ENCODE measurements around the gene NECAP2.
A peak's percentile ranks its signal among the peaks of the same experiment; 100 is the strongest.
"Not testable (repeated sequence)": the region's sequence is repeated elsewhere in the genome, so short reads cannot be mapped to it uniquely, and the experiment has no call there.

Gene NECAP2

GRCh38 chr1:16462773-16463330 lies 22.3 kb downstream of the NECAP2 start:
- no peak for DNase-seq

- no peak for DNase-seq
Measured at GRCh38 chr1:16464917-16465625, 24.5 kb downstream of the NECAP2 start.

GRCh38 chr1:16468558-16468957 lies 28.0 kb downstream of the NECAP2 start:
- DNase-seq, result no peak

GRCh38 chr1:16474166-16474800 lies 33.8 kb downstream of the NECAP2 start:
- no peak for DNase-seq

- not testable (repeated sequence) for DNase-seq
Measured at GRCh38 chr1:16474891-16475290, 34.4 kb downstream of the NECAP2 start.

GRCh38 chr1:16475771-16476770 lies 35.5 kb downstream of the NECAP2 start:
- not testable (repeated sequence) for DNase-seq

GRCh38 chr1:16478091-16478490 lies 37.6 kb downstream of the NECAP2 start:
- DNase-seq, result no peak

GRCh38 chr1:16483146-16483545 lies 42.6 kb downstream of the NECAP2 start:
- DNase-seq, result not testable (repeated sequence)

- DNase-seq, result not testable (repeated sequence)
Measured at GRCh38 chr1:16483639-16484500, 43.3 kb downstream of the NECAP2 start.

- DNase-seq, result no peak
Measured at GRCh38 chr1:16484501-16484835, 43.9 kb downstream of the NECAP2 start.

- DNase-seq, result no peak
Measured at GRCh38 chr1:16484931-16485330, 44.4 kb downstream of the NECAP2 start.

- not testable (repeated sequence) for DNase-seq
Measured at GRCh38 chr1:16486316-16486715, 45.8 kb downstream of the NECAP2 start.

- not testable (repeated sequence) for DNase-seq
Measured at GRCh38 chr1:16487011-16487410, 46.5 kb downstream of the NECAP2 start.

GRCh38 chr1:16489195-16489880 lies 48.8 kb downstream of the NECAP2 start:
- not testable (repeated sequence) for DNase-seq

- DNase-seq, result no peak
Measured at GRCh38 chr1:16491056-16491675, 50.6 kb downstream of the NECAP2 start.

GRCh38 chr1:16492937-16493336 lies 52.4 kb downstream of the NECAP2 start:
- not testable (repeated sequence) for DNase-seq

GRCh38 chr1:16493731-16494130 lies 53.2 kb downstream of the NECAP2 start:
- not testable (repeated sequence) for DNase-seq

- DNase-seq, result not testable (repeated sequence)
Measured at GRCh38 chr1:16497474-16497904, 57.0 kb downstream of the NECAP2 start.

GRCh38 chr1:16498047-16498446 lies 57.5 kb downstream of the NECAP2 start:
- DNase-seq, result not testable (repeated sequence)

- DNase-seq, result peak; percentile 71 to 74
Measured at GRCh38 chr1:16498573-16499413, 58.3 kb downstream of the NECAP2 start.

Measured in activated CD4-positive, alpha-beta T cell treated with anti-CD3 and anti-CD28 coated beads, Interleukin-2, amount 50 U/mL, for 4 hours (primary cell).